HG03460 (cell line): Measurements from ENCODE around the gene DNAJA4.

Experiments used
- ATAC-seq: cut with Tn5 transposase; IDR thresholded peaks from one replicate; pipeline ENCODE4 v1.9.1; 2021; ENCODE audit not compliant: unreplicated experiment

DNAJA4 gene

DNA sequence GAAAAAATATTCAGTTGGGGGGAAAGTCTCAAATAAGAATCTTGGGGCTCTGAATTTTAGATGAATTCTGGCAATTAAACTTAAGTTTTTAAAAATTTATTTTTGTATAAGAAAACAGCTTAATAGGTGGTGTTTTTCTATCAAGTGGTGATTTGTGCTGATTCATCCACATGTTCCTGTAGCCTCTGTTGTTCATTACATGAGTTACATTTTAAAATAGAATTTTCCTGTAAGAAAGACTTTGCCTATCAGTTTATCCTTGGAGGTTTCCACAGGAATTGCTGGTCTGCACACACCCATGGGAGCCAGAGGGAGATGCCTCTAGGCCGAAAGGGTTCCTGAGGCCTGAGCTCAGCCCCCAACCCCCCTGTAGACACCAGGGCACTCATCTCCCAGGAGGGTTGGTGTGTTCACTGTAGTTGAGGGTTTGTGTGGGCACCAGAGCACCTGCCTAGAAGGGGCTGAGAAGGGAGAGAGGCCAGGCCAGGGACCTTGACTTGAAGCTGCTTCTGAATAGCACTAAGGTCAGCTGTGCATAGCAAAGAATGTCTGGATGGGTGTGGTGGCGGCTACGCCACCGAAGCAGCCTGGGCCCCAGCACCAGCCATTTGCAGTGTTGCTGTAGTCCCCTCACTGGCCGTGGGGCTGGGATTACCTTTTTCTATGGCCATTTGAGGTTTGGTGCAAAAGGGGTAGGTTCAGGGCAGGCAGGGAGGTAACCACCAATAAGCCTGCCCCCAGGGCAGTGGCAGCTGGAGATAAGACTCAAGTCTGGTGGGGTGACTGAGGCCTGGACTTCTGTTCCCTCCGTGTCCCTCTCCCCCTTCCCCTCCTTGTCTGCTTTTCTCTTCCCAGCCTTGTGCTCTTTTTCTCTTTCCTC lies 11.9 kb downstream of the DNAJA4 start:
- no peak for ATAC-seq

DNA sequence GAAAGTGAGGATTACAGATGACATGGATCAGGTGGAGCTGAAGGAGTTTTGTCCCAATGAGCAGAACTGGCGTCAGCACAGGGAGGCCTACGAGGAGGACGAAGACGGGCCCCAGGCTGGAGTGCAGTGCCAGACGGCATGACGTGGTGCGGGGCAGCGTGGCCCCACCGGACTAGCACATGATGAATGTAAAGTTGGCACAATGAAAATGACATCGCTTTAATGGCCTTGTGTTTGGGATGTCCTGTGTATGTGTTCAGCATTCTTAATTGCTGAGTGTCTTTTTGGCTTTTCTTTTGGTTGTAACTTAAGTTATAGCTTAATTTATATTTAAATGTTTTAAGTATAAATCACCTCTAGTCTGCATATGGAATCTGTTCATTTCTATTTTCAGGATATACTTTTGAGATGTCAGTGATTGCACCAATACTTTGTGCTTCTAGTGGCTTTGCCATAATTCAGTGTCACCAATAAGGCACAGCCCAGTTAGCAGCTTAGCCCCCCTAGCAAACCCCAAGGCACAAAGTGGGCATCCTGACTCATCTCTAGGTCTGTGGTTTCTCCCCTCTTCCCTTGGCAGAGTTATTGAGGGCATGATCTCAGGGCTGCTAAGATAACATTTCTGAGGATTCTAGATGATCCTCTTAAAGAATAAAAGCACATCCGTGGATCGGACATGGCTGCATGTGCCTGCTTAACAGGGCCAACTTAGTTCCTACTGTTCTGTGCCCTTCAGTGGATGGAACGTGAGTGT lies 16.1 kb downstream of the DNAJA4 start:
- no peak for ATAC-seq

GRCh38 chr15:78282324-78282723 lies 18.0 kb downstream of the DNAJA4 start:
- ATAC-seq = no peak

DNA sequence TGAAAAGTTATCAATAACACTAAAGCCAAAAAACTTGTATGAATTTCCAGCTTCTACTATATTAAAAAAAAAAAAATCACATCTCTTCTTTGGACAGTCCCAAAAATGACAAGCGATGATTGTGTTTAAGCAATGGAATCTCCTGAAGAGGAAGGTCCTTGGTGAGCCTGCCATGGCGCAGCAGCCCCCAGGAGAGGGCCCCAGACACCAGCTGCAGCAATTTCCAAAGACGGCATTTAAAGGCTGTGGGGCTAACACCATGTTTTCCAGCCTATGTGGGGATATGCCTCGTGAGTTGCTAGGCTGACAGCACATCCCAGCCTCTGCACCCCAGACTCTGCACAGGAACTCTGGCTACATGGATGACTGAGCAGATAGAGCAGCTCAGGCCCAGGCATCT lies 20.4 kb downstream of the DNAJA4 start:
- no peak for ATAC-seq

DNA sequence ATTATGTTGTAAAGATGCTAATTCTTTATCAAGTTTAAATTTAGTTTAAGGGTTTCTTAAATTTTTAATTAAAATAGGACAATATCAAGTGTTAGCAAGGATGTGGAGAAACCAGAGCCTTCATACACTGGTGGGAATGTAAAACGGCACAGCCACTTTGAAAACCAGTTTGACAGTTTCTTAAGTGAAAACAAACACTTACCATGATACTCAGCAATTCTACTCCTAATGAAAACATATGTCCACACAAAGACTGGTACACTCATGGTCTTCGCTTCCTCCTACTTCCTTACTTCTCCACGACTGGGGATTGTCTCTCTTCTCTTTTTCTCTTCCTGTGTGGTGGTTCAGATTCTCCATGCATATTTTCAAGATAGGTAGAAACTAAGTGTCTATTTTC lies 25.9 kb downstream of the DNAJA4 start:
- no peak for ATAC-seq

- ATAC-seq = no peak
Measured at GRCh38 chr15:78291052-78291451, 26.7 kb downstream of the DNAJA4 start.

DNA sequence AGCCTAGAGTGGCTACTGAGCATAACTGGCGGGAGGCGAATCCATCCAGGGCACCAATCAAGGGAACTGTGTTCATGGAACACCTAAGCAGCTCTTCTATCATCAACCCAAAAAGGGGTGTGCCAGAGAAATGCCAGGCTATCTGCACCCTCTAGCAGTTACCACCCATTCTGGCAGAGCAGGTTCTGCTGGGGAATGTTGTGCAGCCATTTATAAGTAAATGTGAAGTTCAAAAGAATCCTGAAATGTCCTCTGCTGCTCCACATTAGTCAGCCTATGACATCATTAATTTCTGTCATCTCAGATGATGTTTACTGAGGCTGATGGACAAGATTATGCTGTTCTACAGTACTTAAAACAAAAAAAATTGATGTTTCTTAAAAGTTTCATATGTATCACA lies 27.3 kb downstream of the DNAJA4 start:
- ATAC-seq = no peak

- ATAC-seq = no peak
Measured at GRCh38 chr15:78292219-78292618, 27.9 kb downstream of the DNAJA4 start.

- ATAC-seq = peak; percentile 86
Measured at GRCh38 chr15:78299101-78299930, 35.0 kb downstream of the DNAJA4 start, which contains the start of gene SKIC8. TSS of gene SKIC8 (minus strand) at chr15:78299609. CDS start at chr15:78295686, 3,923 bp downstream.

- no peak for ATAC-seq
Measured at GRCh38 chr15:78301326-78301725, 37.0 kb downstream of the DNAJA4 start.

- ATAC-seq = no peak
Measured at GRCh38 chr15:78301828-78302227, 37.5 kb downstream of the DNAJA4 start.

DNA sequence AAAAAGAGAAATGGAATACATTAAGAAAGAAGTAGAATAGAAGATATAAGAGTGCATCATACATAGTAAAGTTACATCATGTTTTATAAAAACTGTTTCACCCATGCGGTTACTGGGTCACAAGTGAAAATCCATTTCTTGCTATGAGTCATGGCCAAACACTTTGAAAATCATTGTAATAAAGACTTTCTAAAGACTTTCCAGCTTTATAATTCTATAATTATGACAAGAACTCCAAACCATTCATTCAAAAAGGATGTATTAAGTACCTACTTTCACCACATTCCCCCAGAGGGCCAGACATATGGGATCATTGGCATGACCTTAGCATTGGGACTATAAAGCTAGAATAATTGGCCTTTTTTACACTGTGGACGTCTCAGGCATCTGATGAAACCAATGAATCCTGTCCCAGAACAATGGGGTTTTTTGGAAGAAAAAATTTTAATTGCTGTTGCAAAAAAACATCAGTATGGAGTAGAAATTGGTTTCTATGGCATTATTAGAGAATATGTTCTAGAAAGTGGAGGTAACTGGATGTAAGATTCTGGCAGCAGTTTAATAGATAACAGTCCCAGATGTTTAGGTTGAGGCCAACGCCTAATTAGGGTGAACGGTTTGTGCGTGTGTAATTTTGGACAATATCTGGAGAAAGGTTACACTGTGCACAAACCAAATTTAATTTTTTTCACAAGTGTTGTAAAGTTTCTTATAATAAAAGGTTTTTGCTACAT lies 38.4 kb downstream of the DNAJA4 start:
- ATAC-seq = no peak

DNA sequence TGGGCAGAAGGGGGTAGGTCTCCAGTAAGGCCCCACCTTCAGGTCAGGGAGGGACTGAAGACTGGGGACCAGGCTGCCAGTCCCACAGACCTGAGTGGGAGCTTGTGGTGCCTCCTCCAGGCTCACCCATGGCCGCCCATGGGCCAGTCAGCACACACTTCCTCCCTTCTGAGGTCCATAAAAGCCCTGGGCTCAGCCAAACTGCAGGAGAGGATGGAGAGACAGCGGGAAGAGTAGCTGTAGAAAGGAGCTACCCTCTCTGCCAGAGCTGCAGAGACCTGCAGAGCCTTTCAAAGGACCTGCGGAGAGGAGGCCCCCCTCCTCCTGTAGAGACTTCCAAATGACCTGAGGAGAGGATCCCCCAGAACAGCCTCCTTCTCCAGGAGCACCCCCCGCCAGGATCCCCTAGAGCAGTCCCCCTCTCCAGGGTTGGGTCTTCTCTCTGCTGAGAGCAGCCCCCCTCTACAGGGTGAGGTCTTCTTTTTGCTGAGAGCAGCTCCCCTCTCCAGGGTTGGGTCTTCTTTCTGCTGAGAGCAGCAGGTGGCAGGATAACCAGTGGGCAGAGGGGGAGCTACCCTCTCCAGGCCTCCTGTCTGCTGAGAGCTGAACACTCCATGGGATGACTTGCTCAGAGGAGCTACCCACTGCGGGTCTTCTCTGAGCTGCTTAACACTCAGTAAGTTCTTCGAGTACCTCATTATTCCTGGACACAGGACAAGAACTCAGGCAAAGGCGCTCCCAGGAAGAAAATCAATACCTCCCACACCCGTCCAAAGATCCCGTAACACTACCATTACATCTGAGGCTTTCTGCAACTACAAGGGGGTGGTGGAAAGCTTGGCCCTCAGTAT lies 40.1 kb downstream of the DNAJA4 start:
- ATAC-seq = no peak

DNA sequence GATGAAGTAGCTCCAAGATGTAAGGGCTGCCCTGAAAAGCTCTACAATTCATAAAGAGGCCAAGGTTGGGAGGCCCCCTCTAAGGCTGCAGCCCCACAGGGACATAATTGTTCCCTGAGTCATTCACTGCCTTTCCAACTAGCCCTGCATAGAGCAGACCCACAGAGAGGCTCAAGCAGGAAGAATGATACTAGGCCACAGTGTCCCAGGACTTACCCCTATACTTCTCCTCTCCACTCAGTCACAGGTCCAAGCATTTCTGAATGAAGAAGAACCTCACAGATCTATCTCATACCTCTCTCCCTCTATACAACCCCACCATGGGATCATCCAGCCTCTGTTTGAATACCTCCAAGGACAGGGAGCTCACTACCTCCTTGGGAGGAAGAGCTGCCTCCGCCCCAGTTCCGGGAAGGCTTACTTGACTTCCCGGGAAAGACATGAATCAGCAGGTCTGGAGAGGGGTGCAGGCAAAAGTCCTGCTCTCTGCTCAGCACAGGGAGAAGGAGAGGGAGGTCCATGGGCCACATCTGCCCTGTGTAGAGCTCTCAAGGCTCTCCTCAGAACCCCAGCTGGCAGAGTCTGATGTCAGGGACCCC lies 41.9 kb downstream of the DNAJA4 start:
- ATAC-seq = no peak

DNA sequence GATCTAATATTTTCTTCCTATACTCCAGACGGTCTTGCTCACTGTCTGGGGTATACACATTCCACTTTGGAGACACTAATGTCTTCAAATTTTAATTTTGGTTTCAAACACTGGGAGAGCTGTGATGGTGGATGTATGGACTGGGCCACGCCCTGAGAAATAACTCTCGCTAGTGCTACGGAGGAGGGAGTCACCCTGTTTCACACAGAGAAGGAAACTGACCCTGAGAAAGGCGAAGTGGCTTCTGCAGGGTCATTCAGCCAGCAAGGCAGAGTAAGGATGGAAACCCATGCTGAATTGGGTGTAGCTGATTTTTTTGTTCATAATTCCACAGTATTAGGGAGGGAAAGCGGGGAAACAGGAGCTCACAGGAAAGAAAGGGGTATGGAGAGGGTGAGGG lies 43.6 kb downstream of the DNAJA4 start:
- ATAC-seq = no peak

DNA sequence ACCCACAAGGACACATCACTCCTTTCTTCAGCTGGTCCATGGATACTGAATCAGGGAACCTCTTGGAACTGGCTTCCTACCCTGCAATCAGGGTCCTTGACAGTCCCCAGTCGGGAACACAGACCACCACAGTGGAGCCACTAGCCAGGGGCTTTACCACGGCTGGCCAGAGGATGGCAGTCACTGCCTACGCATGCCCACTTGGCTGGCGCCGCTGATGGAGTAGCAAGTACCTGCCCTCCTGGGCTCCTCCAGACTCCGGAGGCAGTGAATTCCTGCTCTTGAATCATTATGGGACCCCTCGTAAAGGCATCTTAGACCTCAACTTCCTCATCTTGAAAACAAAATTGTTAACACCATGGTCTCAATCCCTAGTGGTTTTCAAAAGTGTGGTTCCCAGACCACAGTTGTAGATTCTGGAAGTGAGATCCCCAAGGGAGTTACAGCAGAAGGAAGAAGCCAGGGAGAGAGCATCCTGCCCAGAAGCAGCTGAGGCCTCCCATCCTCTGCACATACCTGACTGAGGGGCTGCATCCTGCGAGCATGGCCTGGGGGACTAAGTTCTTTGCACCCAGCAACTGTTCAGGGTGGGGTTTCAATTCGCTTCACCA lies 44.2 kb downstream of the DNAJA4 start:
- no peak for ATAC-seq

DNA sequence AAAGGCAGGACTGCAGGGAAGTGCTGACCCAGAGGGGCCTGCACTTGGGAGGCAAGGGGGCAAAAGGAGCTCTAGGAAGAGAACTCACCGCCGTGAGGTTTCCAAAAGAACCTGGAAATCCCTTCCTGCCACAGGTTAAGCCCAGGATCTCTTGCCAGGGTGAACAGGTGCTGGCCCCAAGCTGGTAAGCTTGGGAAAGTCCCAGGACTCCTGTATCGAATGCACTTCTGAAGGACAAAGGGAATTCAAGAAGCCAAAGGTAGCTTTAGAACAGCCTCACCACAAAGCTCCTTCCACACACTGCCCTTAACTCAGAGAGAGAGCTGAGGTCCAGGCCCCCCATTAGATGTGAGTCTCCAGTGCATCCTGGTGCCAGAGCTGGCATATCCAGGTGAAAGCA lies 46.9 kb downstream of the DNAJA4 start:
- ATAC-seq = no peak

- ATAC-seq = no peak
Measured at GRCh38 chr15:78312536-78312935, 48.2 kb downstream of the DNAJA4 start.

DNA sequence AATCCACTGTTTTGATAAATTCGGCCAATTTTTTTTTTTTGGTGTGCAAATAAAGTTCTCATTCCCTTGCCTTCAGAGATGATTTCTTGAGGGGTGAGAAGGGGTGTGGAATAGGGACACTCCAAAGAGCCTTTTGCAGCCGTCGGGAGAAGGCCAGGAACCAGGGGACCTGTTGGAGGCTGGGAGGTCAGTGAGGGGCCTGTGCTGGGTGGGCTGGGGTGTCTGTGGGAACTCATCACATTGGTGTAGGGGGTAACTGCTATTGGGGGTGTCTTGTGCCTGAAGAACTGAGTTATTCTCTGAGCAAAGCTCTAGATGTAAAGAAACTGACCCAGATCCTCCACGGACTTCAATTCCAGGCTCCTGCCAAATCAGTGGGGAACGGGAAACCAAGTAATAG lies 48.6 kb downstream of the DNAJA4 start:
- ATAC-seq = no peak
